PFSK-1 (cell line): ENCODE results near the gene DISC1.

ENCODE experiments used
- POLR2AphosphoS5 ChIP-seq: IDR thresholded peaks from 2 replicates; pipeline ENCODE4 v1.6.1; 2012; ENCODE audit warnings: low read depth, mild to moderate bottlenecking, control low read depth, low read length, moderate library complexity
- TF ChIP-seq, protein P1 (sequence below), 2 experiments: IDR thresholded peaks; 2 replicates each; pipeline versions ENCODE4 v1.6.1 to v1.8.0; 2011 to 2012; ENCODE audit warnings: low read depth in 2 of 2, low read length in 2 of 2, control low read depth in 1 of 2, inconsistent platforms in 1 of 2, mild to moderate bottlenecking in 1 of 2, moderate library complexity in 1 of 2; ENCODE audit not compliant: insufficient read depth in 1 of 2

DNA sequence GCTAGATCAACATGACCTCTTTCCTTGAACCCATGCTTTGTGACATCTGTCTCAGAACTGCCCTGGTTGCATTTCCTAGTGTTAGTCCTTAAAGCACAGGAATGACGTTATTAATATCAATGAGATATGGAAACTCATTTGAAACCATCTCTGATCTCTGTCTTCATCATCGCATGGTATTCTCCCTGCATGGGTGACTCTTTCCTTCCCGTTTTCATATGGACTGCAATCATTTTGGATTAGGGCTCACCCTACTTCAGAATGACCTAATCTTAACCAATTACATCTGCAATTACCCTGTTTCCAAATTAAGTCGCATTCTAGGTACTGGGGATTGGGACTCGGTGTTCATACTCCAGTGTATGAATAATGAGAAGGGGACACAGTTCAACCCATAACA, 41.7 kb upstream of the DISC1 start:
- TF ChIP-seq POLR2AphosphoS5 = no peak
- TF ChIP-seq, protein P1, sequence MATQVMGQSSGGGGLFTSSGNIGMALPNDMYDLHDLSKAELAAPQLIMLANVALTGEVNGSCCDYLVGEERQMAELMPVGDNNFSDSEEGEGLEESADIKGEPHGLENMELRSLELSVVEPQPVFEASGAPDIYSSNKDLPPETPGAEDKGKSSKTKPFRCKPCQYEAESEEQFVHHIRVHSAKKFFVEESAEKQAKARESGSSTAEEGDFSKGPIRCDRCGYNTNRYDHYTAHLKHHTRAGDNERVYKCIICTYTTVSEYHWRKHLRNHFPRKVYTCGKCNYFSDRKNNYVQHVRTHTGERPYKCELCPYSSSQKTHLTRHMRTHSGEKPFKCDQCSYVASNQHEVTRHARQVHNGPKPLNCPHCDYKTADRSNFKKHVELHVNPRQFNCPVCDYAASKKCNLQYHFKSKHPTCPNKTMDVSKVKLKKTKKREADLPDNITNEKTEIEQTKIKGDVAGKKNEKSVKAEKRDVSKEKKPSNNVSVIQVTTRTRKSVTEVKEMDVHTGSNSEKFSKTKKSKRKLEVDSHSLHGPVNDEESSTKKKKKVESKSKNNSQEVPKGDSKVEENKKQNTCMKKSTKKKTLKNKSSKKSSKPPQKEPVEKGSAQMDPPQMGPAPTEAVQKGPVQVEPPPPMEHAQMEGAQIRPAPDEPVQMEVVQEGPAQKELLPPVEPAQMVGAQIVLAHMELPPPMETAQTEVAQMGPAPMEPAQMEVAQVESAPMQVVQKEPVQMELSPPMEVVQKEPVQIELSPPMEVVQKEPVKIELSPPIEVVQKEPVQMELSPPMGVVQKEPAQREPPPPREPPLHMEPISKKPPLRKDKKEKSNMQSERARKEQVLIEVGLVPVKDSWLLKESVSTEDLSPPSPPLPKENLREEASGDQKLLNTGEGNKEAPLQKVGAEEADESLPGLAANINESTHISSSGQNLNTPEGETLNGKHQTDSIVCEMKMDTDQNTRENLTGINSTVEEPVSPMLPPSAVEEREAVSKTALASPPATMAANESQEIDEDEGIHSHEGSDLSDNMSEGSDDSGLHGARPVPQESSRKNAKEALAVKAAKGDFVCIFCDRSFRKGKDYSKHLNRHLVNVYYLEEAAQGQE (IDR thresholded peaks at IDR 0.05; ENCODE audit: insufficient read depth in 1 of 2, low read depth in 2 of 2, low read length in 2 of 2) = no peak
